ENCODE data around the gene KCNG2. TPM values are rescaled to one million over a fixed set of nuclear protein-coding genes. Genes with fewer than 3 reads are reported as not detected.
A peak's percentile ranks its signal among the peaks of the same experiment; 100 is the strongest.

KCNG2 gene
- total and polyA plus RNA-seq, 2 donors (not counting 1 experiment from before 2014, with no cell fraction given) = not detected

DNA sequence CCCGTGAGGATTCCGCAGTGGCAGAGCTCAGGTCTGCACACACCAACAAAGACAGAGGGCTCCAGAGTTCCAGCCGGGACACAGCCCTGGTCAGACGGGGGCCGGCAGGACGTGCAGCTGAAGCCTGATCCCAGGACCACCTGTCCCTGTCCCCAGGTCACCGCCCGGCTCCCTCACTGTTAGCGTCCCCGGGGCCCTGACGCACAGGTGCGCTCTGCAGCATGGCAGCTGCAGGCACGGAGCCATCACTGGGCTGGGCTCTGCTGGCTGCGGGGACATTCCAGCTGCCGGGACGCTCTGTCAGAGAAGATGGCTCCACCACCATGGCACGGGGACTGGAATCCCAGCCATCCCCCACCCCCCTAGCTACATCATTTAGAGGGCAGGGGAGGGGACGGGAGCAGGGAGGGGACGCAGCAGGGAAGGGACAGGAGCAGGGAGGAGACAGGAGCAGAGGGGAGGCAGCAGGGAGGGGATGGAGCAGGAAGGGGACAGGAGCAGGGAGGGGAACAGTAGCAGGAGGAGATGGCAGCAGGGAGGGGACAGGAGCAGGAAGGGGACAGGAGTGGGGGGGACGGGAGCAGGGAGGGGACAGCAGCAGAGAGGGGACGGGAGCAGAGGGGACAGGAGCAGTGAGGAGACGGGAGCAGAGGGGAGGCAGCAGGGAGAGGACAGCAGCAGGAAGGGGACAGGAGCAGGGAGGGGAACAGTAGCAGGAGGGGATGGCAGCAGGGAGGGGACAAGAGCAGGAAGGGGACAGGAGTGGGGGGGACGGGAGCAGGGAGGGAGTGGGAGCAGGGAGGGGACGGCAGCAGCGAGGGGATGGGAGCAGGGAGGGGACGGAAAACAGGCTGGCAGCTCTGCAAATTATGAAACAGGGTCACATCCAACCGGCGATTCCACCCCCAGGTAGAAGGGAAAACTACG lies 113.9 kb downstream of the KCNG2 start:
- CTCF ChIA-PET = no interaction called here
- Mint-ChIP-seq H3K4me3 (no peak overlapping the region), H3K27ac (no peak overlapping the region), H3K27me3 (no peaks in the 10 kb centered on the region), H3K9me3 (ENCODE audit: insufficient read depth) (no peaks in the 10 kb centered on the region), H3K4me1 (peaks cover 38% of the 10 kb centered on the region)
- POLR2A ChIA-PET = no interaction called here
- no peak overlapping the region for H2AFZ ChIP-seq (ENCODE audit: insufficient read depth, low read depth, low read length, poor library complexity, severe bottlenecking)
- ATAC-seq (ENCODE audit: low read depth) (no peak), DNase-seq (no peak)
- no peak overlapping the region for H3K27ac ChIP-seq (ENCODE audit: low read length in 2 of 2)
- 98% methylated on average over 25 of the region's 29 CpGs for WGBS (ENCODE audit: insufficient coverage)
- H3K4me1 ChIP-seq (ENCODE audit: control insufficient read depth in 2 of 2, insufficient read depth in 2 of 2, low read length in 2 of 2) = peaks cover 17 to 27% of the 10 kb centered on the region in 2 donors
- peaks cover 2 to 24% of the 10 kb centered on the region in 2 experiments for H3K36me3 ChIP-seq (replicated peaks in 1 of 2; ENCODE audit: control extremely low read depth in 1 of 2, control insufficient read depth in 1 of 2, extremely low read depth in 1 of 2, insufficient read depth in 2 of 2, low read length in 1 of 2)
- no peak overlapping the region for H3K4me3 ChIP-seq (ENCODE audit: control extremely low read depth in 1 of 5, extremely low read depth in 1 of 5, insufficient read depth in 1 of 5, low read depth in 2 of 5, low read length in 4 of 5)
- peaks cover 43% of the 10 kb centered on the region for H3K79me2 ChIP-seq (ENCODE audit: control insufficient read depth, insufficient read depth, low read length)
- intact Hi-C loops (cut with micrococcal nuclease) = no loop called here
- H3K4me2 ChIP-seq (replicated peaks; ENCODE audit: low read depth, low read length, poor library complexity, severe bottlenecking) = no peak overlapping the region
- peaks cover 53% of the 10 kb centered on the region for H4K20me1 ChIP-seq (ENCODE audit: control insufficient read depth, insufficient read depth, low read length, poor library complexity, severe bottlenecking)
- peaks cover 0 to 9% (median 0%) of the 10 kb centered on the region in 3 donors for H3K9me3 ChIP-seq (ENCODE audit: control extremely low read depth in 1 of 3, control insufficient read depth in 2 of 3, insufficient read depth in 1 of 3, low read length in 2 of 3)
- H3K27me3 ChIP-seq (replicated peaks in 1 of 4; ENCODE audit: control extremely low read depth in 1 of 4, control insufficient read depth in 3 of 4, insufficient read depth in 4 of 4, low read length in 3 of 4) = no peaks in the 10 kb centered on the region
- TF ChIP-seq EZH2 (IDR thresholded peaks at IDR 0.05; ENCODE audit: borderline replicate concordance, insufficient read depth, low read depth, low read length, poor library complexity, severe bottlenecking) = no peak
- TF ChIP-seq, protein P1, sequence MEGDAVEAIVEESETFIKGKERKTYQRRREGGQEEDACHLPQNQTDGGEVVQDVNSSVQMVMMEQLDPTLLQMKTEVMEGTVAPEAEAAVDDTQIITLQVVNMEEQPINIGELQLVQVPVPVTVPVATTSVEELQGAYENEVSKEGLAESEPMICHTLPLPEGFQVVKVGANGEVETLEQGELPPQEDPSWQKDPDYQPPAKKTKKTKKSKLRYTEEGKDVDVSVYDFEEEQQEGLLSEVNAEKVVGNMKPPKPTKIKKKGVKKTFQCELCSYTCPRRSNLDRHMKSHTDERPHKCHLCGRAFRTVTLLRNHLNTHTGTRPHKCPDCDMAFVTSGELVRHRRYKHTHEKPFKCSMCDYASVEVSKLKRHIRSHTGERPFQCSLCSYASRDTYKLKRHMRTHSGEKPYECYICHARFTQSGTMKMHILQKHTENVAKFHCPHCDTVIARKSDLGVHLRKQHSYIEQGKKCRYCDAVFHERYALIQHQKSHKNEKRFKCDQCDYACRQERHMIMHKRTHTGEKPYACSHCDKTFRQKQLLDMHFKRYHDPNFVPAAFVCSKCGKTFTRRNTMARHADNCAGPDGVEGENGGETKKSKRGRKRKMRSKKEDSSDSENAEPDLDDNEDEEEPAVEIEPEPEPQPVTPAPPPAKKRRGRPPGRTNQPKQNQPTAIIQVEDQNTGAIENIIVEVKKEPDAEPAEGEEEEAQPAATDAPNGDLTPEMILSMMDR (IDR thresholded peaks at IDR 0.05) = no peak
- H3K9ac ChIP-seq (ENCODE audit: low read length) = no peak overlapping the region

DNA sequence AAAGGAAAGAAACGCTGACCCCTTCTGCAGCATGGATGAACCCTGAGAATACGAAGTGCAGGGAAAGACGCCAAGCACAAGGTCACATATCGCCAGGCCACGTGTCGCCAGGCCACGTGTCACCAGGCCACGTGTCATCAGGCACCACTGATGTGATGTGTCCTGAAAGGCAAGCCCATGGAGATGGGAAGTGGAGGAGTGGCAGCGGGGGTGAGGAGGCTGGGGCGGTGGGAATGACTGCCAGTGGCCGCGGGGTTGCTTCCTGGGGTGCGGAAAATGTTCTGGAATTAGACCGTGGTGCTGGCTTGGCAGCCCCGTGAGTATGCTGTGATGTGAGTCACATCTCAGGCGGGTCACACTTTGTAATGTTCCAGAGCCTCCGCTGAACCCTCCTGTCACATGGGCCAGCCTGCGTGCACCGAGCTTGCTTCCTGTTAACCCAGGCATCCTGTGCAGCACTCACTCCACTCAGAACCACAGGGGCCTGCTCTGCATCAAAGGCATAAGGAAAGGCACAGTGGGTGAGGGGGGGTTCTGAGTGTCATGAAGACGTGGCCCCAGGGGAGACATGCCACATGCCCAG lies 114.8 kb downstream of the KCNG2 start:
- Histone ChIP-seq H3K27ac (ENCODE audit: low read length in 2 of 2) (no peak overlapping the region), H3K4me2 (replicated peaks; ENCODE audit: low read depth, low read length, poor library complexity, severe bottlenecking) (peak overlapping the region; percentile 31), H3K36me3 (replicated peaks in 1 of 2; ENCODE audit: control extremely low read depth in 1 of 2, control insufficient read depth in 1 of 2, extremely low read depth in 1 of 2, insufficient read depth in 2 of 2, low read length in 1 of 2) (peaks cover 2 to 28% of the 10 kb centered on the region in 2 experiments), H3K9me3 (ENCODE audit: control extremely low read depth in 1 of 3, control insufficient read depth in 2 of 3, insufficient read depth in 1 of 3, low read length in 2 of 3) (peaks cover 0 to 14% (median 0%) of the 10 kb centered on the region in 3 donors), H3K9ac (ENCODE audit: low read length) (no peak overlapping the region), H2AFZ (ENCODE audit: insufficient read depth, low read depth, low read length, poor library complexity, severe bottlenecking) (no peak overlapping the region), H3K4me3 (ENCODE audit: control extremely low read depth in 1 of 5, extremely low read depth in 1 of 5, insufficient read depth in 1 of 5, low read depth in 2 of 5, low read length in 4 of 5) (no peak overlapping the region), H3K79me2 (ENCODE audit: control insufficient read depth, insufficient read depth, low read length) (peaks cover 52% of the 10 kb centered on the region), H3K4me1 (ENCODE audit: control insufficient read depth in 2 of 2, insufficient read depth in 2 of 2, low read length in 2 of 2) (peaks cover 17 to 27% of the 10 kb centered on the region in 2 donors), H3K27me3 (replicated peaks in 1 of 4; ENCODE audit: control extremely low read depth in 1 of 4, control insufficient read depth in 3 of 4, insufficient read depth in 4 of 4, low read length in 3 of 4) (no peaks in the 10 kb centered on the region), H4K20me1 (ENCODE audit: control insufficient read depth, insufficient read depth, low read length, poor library complexity, severe bottlenecking) (peaks cover 62% of the 10 kb centered on the region)
- Mint-ChIP-seq H3K9me3 (ENCODE audit: insufficient read depth) (no peaks in the 10 kb centered on the region), H3K4me3 (no peak overlapping the region), H3K4me1 (peaks cover 38% of the 10 kb centered on the region), H3K27me3 (no peaks in the 10 kb centered on the region), H3K27ac (no peak overlapping the region)
- intact Hi-C loops (cut with micrococcal nuclease) = no loop called here
- POLR2A ChIA-PET = no interaction called here
- CTCF ChIA-PET = no interaction called here
- DNase-seq = peak; percentile 31
- peak; percentile 47 for ATAC-seq (ENCODE audit: low read depth)
- TF ChIP-seq, protein P1 (IDR thresholded peaks at IDR 0.05) = no peak
- no peak for TF ChIP-seq EZH2 (IDR thresholded peaks at IDR 0.05; ENCODE audit: borderline replicate concordance, insufficient read depth, low read depth, low read length, poor library complexity, severe bottlenecking)
- WGBS (ENCODE audit: insufficient coverage) = 88% methylated on average over 18 of the region's 20 CpGs
